Measurements from ENCODE around the gene TYK2.

TYK2 gene

DNA sequence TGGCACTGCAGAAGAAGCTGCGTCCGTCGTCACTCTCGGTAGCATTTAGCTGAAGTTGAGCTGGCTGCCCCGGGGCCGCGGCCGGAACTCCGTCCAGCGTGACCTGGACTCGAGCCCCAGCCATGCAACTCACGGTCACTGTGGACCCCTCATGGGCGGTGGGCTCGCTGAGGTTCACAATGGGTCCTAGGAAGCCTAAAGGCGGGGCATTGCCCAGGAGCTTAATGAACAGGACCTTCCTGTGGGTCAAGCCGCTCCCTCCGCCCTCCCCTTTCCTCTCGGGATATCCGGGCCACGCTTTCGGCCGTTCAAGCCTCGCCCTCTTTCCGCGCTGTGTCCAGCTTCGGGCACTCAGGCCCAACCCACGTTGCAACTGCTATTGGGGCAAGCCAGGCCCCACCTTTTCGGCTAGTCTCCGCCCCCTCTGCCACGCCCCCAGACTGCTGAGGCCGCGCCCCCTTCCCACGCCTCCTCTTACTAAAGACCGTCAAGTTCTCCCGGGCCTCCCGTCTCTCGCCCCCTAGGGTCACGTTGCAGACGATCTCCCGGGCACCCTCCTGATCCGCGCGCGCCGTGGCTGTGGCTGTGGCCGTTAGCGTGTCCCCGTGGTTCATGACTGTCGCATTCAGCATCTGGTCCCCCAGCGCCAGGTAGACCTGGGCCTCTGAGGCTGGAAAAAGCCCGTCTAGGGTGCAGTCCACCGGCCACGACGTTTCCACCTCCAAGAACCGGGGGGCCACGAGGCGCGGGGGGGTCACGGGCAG, 45.6 kb downstream of the TYK2 start:
- DNase-seq (ENCODE audit: low read depth in 2 of 2) = no peak

DNA sequence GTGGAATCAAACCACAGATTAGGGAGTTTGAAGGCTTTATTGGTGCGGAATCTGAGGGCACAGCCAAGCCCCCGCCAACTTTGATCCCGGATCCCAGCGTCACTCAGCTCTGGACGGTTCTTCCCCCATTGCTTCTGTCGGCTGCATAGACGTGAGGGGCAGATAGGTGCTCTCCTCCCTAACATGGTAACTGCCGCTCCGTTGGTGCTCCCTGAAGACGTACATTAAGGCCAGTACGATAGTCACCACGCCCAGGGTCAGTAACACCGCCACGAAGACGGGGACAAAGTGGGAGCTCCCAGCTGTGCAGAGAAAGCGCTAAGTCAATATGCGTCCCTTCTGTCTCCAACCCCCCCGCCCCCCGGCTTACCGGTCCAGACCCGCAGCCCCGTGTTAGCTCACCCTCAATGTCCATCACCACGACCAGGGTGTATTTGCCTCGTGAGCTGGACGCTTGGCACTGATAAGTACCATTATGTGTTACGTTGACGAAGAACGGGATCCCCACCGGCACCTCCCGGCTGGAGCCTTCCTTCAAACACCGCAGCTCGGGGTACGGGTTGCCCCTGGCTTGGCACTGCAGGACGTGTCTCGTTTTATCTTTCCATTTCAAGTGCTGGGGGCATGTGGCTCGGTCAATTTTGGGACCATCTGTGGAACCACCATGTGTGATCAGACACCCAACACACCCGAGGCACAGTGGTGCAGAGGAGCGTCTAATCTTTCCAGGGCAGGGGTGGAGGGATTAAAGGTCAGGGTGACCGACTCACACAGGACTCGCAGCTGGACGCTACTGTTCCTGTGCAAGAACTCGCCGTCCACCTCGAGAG, 46.4 kb downstream of the TYK2 start:
- no peak for DNase-seq (ENCODE audit: low read depth in 2 of 2)

DNA sequence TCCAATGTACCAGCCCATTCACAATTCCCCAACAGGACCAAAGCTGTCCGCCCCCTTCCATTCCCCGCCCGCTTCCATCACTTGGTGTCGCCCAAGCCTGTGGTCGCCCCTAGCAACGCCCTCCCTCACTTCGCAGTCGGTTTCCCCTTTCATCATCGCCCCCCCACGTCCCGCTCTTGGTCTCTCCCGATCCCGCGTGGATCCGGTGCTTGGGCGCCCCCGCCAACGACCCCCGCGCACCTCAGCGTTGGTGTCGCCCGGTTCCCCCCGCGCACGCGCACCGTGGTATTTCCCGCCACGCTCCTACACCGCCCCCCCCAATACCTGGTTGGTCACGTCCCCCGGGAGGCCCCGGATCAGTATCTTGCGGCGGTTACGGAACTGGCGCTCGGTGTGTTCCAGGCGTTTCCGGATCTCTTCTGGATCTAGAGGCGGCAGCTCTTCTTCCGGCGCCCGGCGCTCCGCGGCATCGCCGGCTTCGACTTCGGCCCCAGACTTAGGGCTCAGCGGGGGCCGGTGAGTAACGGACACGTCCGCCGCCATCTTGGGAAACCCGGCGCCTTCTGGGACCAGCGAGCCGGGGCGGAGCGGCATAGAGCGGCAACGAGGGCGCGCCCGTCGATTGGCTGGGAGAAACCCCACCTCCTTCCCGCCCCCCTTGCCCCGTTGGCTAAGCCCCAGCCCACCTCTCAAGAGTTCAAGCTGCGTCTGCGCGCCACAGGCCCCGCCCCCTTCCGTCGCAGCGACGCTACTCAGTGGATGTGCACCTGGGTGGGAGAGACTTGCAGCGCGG, 47.2 kb downstream of the TYK2 start, which contains the start of gene RAVER1:
TSS of gene RAVER1 (minus strand) at position 565 of the 793 bp plus-strand sequence. CDS start at position 543, 22 bp downstream.
- peak; percentile 94 to 97 for DNase-seq (ENCODE audit: low read depth in 2 of 2)

DNA sequence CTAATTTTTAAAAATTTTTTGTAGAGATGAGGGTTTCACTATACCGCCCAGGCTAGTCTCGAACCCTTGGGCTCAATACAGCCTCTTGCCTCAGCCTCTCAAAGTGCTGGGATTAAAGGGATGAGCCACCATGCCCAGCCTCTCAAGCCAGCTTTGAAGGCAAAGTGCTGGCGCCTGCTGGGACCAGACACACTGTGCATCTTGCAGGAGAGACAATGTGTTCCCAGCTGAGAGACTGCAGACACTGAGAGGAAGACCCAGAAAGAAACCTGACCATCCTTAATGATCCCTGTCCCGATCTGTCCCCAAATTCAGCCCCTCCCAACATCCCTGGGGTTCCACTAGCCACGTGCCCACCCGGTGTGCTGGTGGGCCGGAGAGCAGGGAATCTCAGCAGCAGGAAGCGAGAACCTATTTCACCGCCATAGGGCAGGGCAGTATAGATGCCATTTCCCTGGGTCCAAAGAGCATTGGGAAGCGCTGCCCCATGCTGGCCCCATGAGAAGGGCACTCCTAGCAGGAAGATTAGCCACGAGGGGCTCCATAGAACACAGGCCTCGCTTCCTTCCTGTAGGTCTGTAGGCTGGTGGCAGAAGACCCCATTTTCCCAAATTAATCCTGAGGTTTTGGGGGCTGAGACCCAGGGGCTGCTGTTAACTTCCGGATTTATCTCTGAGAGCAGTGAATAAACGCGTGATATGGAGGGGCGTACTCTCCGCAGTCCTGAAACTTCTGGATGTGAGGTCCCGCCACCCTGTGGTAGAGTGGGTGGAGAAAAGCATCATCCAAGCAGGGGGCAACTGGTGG, 48.0 kb downstream of the TYK2 start:
- DNase-seq (ENCODE audit: low read depth in 2 of 2) = no peak

DNA sequence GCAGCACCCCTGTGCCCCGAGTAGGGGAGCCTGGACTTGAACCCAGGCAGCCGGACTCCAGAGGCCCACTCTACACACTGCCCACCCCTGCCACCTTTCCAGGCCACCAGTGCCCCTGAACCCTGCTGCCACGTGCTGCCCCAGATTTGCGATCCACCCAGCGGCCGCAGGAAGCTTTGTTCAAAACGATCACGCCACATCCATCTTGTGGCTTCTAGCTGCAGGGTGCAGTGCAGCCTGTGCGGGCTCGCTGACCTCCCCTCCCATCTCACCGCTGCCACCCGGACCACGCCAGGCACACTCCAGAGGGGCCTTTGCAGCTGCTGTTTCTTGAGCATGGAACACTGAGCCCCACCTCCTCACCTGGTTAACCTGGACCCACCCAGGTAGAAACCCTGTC, 50.8 kb downstream of the TYK2 start:
- no peak for DNase-seq (ENCODE audit: low read depth in 2 of 2)

DNA sequence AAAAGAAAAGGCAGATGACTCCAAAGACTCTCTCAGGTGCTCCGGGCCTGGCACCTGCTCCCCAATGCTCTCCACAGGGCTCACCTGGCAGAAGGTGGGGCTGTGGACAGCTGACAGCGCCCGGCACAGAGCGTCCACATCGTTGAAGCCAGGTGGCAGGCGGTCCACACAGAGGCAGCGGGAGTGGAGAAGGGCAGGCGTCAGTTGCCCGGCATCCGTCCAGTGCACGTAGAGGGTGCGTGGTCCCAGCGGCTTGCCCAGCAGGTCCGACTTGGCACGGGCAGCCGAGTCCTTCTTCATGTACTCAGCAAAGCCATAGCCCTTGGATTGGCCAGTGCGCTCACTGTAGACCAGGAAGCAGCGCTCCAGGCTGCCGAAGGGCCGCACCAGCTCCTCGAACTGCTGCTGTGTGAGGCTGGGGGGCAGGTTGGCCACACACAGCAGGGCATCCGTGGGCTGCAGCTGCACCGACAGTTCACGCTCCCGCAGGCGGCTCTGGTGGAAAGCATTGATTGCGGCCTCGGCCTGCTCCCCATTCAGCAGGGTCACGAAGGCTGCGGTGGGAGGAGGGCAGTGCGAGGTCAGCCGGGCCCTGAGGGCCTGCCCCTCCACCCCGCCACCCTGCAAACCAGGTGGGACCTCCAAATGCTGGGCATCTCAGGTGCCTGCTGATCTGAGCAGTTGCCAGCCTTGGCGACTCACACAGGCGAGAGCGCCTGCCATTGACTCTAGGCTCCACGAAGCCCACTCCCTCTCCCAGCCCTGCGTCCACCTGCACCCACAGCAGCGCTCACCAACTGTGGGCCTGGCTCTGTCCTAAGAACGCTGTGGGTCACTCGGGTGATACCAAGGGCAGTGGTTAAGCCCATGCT, 51.6 kb downstream of the TYK2 start:
- DNase-seq (ENCODE audit: low read depth in 2 of 2) = no peak

DNA sequence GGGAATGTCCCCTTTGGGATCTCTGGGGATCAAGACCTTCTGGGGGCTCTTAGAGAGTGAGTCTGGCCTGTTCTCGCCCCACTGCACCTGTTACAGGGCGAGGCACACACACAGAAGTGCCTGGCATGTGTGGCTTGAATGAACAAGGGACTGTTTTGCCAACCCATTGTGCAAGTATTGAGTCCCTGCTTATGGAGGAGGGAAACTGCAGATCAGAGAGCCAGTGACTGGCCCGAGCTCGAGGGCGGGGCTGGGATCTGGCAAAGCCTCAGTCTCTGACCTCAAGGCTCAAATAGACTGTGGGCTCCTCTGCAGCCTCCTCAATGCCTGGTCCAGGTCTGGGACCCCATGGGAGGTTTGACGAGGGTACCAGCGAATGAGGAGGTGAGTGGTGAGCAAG, 52.6 kb downstream of the TYK2 start:
- no peak for DNase-seq (ENCODE audit: low read depth in 2 of 2)

DNA sequence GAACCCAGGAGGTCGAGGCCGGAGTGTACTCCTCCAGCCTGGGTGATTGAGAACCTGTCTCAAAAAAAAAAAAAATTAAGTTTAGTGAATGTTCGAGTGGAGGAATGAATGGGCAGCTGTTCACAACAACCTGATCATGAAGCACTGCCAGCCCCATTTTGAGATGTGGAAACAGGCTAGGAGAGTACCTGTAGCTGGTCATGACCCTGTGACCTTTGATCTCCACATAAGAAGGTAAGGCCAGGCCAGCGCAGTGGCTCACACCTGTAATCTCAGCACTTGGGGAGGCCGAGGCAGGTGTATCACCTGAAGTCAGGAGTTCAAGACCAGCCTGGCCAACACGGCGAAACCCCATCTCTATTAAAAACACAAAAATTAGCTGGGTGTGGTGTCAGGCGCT, 54.6 kb downstream of the TYK2 start:
- DNase-seq (ENCODE audit: low read depth in 2 of 2) = no peak

DNA sequence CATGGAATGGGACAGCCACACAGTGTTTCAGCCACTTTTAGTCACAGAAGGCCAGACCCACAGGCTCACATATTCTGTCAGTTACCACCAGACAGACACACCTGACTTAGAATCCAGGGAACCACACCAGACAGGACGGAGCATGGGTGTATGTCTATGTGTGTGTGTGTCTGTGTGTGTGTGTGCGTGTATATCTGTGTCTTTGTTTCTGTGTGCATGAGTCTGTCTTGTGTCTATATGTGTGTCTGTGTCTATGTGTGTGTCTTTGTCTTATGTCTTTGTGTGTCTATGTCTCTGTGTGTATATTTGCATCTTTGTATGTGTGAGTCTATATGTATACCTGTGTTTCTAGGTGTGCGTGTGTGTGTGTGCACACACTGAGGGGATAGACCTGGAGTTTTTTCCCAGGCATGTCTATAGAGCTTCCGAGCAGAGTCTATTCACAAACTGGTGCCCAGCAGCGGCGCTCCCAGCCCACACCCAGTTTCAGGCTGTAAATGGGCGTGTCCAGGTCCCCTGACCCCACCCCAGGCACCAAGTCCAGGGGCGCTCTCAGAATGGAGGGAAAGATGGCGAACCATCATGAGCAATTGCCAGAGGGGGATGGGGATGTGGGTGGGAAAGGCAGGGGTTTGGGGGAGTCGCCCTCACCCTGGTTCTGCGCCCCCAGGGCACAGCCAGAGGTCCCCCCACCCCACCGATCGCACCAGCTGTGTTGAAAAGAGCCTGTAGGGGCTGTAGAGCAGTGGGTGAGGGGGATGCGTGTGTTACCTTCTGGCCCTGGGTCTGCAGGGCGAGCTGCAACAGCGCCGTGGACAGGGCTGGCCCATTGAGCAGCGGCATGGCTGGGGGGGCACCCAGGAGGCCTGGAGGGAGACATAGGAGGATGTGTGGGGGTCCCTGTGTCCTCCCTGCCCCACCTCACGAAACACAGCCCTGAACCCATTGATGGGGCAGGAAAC, 58.2 kb downstream of the TYK2 start:
- no peak for DNase-seq (ENCODE audit: low read depth in 2 of 2)

DNA sequence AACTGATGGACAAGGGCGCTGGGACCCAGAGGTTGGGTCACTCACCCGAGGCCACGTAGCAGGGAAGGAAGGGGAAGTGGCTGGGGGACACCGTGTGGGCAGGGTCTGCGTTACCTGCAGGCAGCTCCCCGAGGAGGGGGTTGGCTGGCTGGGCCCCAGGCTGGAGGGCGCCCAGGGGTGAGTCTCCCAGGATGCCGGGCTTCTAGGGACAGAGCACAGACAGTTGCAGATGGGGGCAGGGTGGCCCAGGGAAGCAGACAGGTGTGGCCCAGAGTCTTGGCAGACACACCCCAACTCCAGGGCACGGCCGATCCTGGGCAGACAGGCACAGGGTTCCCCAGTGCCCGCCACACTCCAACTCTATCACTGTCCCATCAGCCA, 59.0 kb downstream of the TYK2 start:
- DNase-seq (ENCODE audit: low read depth in 2 of 2) = no peak

DNA sequence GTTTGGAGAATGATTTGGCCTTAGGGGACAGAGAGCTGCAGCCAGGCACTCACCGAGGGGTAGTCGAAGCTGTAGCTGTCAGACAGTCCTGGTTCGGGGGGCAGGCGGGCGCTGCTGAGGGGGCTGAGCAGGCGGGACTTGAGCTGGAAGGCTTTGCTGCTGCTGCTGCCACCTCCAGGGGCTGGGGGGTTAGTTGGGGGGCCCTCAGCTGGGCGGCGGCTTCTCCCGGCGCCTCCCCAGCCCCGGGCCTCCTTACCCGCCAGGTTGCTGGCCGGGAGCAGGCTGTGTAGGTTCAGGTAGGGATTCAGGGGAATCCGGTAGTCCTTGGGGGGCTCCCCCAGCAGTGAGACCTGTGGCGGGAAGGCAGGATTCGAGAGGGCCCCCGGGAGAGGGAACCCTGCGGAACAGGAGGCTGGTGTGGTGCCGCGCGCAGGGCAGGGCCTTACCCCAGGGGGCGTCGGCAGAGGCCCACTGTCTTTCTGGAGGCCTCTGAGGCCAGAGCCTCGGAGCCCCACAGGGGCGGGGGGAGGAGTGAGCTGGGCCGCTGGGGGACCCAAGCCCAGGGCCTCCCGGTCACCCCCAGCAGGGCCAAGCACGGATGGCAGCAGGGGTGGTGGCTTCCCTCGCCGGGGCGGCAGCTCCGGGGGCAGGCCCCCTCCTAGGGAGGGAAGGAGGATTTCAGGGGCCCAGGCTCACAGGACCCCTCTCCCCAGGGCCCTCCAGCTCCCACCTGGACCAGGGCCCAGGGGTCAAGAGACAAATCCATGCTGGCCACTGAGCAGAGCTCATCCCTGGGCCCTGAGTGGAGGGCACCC, 59.6 kb downstream of the TYK2 start:
- no peak for DNase-seq (ENCODE audit: low read depth in 2 of 2)

DNA sequence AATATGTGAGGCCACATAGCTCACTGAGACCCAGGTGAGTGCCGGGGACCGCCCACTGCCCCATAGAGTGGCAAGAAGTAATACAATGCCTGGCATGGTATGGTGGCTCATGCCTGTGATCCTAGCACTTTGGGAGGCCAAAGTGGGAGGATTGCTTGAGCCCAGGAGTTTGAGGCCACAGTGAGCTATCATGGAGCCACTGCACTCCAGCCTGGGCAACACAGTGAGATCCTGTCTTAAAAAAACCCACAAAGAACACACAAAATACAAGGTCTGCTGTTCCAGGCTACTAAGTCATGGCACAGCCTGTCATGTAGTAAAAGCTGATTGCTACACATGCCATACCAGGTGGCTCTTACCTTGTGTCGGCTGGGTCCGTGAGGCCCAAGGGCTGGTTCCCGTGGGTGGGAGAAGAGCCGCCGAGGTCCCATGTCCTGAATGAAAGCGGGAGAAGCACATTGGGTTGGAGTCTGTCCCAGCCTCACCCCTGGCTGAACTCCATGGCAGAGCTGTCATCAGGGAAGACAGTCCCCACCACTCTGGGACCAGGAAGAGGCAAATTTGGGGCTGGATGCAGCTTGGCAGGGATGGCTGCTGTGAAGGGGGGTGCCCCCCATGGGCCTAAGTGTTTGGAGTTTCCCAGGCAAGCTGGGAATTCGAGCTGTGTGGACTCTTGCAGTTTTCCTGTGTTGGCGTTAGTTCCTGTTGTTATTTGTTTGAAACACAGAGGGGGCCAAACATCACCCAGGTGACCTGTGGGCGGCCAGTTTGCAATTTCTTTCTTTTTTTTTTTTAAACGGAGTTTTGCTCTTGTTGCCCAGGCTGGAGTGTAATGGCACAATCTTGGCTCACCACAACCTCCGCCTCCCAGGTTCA, 61.3 kb downstream of the TYK2 start:
- no peak for DNase-seq (ENCODE audit: low read depth in 2 of 2)

DNA sequence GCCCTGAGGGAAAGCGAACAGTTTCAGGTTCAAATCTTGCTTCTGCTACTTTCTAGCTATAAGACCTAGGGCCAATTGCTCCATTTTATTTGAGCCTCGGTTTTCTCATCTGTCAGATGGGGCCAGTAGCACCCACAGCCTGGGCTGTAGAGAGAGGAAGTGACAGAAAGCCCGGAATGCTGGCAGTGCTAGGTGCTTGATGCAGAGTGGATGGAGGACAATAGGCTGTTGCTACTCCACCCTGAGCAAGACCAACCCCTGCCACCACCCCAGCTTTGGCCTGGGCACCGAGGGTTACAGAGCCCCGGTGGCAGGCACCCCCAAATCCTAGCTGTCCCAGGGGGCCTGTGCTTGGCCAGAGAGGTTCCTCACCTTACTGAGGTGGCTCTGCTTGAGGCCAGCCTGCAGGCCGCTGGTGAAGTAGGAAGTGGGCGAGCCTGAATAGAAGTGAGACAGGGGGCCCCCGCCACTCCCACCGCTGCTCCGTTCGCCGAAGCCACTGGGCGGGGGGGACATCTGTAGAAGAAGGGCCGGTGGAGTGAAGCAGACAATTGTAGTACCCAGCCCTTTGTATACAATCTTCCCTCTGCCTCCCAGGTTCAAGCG, 62.4 kb downstream of the TYK2 start:
- DNase-seq (ENCODE audit: low read depth in 2 of 2) = no peak

DNA sequence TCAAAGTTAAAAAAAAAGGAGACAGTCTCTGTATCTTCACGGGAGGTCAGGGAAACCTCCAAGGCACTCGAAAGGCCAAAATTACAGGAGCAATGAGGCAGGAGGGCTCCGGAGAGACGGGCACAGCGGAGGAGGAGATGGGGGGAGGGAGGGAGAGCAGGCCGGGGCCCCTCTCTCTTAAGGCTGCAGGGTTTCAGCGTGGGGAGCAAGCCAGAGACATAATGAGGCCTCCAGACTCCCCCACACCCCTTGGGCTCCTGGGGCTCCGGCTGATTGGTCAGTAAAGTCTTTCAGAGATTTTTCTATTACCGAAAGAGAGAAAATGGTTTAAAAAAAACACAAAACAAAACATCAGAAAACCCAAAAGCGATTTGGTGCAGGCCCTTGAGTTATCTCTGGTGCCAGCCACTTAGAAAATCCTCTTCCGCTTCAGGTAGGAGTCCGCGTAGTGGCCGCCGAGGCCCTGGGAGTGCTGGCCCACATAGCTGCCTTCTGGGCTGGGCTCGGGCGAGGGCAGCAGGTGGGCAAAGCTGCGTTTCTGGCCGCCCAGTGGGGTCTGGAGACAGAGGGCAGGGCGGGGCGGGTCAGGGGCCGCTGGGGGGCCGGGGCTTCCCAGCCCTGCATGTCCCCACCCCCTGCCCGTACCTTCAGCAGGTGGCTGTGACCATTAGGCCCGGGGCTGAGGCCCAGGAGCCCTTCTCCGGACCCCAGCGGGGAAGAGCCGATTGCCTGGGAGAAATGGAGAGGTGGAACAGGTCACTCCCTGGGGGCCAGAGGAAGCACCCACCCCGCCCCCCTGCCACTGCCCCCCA, 63.1 kb downstream of the TYK2 start:
- DNase-seq (ENCODE audit: low read depth in 2 of 2) = no peak

DNA sequence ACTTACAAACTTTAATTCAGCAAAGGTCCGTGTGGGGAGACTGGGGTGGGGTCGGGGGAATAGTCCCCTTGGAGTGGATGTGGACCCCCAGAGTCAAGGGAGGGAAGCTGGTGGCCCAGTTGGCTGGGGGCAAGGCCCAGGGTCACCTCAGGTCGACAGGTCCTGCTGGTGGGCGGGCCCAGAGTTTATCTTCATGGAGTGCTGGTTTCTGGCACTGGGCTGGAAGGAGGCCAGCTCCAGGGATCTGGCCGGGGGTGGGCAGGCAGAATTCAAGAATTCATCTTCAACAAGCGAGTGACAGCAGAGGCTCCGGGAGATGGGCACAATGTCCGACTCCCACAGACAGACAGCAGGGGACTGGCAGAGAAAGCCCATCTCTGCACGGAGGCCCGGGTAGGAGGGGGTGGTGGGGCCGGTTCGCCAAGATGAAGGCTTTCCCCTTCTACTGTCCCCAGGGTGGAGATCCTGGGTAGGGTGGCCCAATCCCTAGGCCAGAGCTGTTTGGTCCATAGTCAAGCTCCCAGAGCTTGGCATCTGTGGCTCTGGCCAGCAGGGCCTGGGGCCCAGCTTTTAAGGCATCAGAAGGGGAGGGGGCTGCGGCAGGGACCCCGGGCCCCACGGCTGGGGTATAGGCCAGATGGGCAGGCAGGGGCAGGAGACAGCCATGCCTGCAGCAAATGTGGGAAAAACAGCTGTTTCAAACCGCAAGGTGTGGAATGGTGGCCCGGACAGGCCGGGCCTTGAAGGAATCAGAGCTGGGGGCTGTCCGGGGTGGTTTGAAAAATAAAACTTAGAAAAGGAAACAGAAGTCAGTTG, 63.9 kb downstream of the TYK2 start:
- no peak for DNase-seq (ENCODE audit: low read depth in 2 of 2)

All from stimulated activated CD8-positive, alpha-beta memory T cell treated with anti-CD3 and anti-CD28 coated beads, Interleukin-2, amount 100 ng/mL, for 1 hour (primary cell).